Activated CD4-positive, alpha-beta T cell treated with anti-CD3 and anti-CD28 coated beads for 4 hours (primary cell): Measurements from ENCODE around the gene NPR1.

Experiments
- DNase-seq, 2 donors: peaks; one replicate each; pipeline ENCODE4 v3.0.0-alpha.2; 2020

Gene NPR1

DNA sequence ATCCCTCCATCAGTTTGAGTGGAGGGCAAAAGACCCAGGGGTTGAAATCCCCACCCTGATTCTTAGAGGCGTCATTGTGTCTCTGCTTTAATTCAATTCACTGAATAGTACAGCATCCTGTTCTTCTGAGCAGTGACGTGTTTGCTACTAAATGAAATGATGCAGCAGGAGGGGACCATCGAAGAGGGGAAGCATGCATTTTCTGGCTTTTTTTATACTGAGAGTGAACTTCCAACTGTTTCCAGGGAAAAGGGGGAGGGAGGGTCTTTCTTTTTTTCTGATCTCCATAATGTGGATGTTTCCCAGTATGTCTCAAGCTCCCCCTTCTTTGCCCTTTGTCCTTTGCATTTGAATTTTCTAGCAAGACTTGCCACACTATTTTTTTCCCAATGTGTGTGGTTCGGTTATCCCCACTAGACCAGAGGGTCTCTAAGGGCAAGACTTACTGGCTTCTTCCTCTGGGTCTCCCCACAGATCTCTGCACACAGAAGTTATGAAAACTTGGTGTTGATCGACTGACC is 52.0 kb downstream of the NPR1 start:
- DNase-seq = no peak

DNA sequence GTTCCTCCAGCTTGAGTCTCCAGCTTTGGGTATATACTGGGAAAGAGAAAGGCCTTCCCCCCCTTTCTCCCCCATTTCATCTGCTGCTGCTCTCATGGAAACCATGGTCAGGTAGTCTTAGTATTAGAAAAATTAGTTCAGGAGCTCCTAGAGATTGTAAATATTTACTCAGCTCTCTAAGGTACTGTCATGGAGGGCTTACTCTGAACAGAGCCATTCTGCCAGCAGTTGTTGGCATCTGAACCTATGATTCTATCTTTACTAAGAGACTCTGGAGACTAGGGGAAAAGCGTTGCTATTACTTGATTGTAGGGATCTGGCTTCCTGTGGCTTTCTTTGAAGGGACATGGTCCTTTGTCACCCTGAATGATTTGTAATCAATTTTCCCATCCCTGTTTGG is 55.5 kb downstream of the NPR1 start:
- DNase-seq = no peak

GRCh38 chr1:153734396-153735089 is 56.1 kb downstream of the NPR1 start:
- DNase-seq = no peak

- DNase-seq = no peak
Observed at GRCh38 chr1:153735090-153735420, 56.6 kb downstream of the NPR1 start.

DNA sequence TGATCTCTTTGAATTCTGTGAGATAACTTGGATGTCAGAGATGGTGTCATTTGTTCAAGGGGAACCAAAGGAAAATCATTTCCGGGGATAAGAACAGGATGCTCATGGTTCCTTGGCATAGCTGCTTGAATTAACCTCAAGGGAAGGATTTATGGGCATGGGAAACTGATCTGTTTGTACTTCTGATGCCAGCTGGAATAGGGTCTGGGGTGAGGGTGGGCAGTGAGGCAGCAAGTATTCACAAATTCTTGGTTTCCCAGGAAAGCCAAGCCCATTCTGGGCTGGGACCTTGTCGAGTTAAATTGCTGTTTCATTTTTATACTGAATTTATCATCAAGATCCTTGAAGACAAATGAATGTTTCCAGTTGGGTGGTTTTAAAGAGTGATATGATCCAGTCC is 63.5 kb downstream of the NPR1 start:
- DNase-seq = no peak

GRCh38 chr1:153742411-153743142 is 64.1 kb downstream of the NPR1 start:
- no peak for DNase-seq
